Endodermal cell (in vitro differentiated cells): ENCODE data around the gene FTO. TPM values are rescaled to one million over a fixed set of nuclear protein-coding genes. Genes with fewer than 3 reads are reported as not detected.
A peak's percentile ranks its signal among the peaks of the same experiment; 100 is the strongest.

Experiments
- DNase-seq: peaks from one replicate; pipeline ENCODE4 v3.0.0-alpha.2; 2017
- H3K27ac ChIP-seq: 2 replicates; pipeline ENCODE4 v1.5.1; 2013; ENCODE audit warnings: mild to moderate bottlenecking, low read depth, low read length, moderate library complexity
- H3K27me3 ChIP-seq: 2 replicates; pipeline ENCODE4 v1.6.1; 2013; ENCODE audit warnings: mild to moderate bottlenecking, low read length, moderate library complexity; ENCODE audit not compliant: insufficient read depth, control insufficient read depth, poor library complexity, severe bottlenecking
- H3K36me3 ChIP-seq: 2 replicates; pipeline ENCODE4 v1.7.0; 2013; ENCODE audit warnings: mild to moderate bottlenecking, low read length, moderate library complexity; ENCODE audit not compliant: control insufficient read depth, insufficient read depth
- H3K4me1 ChIP-seq: one replicate; pipeline ENCODE4 v1.7.0; 2013; ENCODE audit warnings: low read length; ENCODE audit not compliant: control insufficient read depth, insufficient read depth
- H3K4me3 ChIP-seq: 2 replicates; pipeline ENCODE4 v1.5.1; 2013; ENCODE audit warnings: mild to moderate bottlenecking, low read length, moderate library complexity
- H3K9ac ChIP-seq: 2 replicates; pipeline ENCODE4 v1.6.1; 2013; ENCODE audit warnings: mild to moderate bottlenecking, low read length, moderate library complexity; ENCODE audit not compliant: poor library complexity, severe bottlenecking; ENCODE audit errors: extremely low read depth
- H3K9me3 ChIP-seq: 2 replicates; pipeline ENCODE4 v1.6.1; 2013; ENCODE audit warnings: mild to moderate bottlenecking, low read length, moderate library complexity; ENCODE audit not compliant: control insufficient read depth
- H3K27ac Mint-ChIP-seq: 2 replicates; pipeline ENCODE4 v1.8.0; 2020; ENCODE audit warnings: mixed read lengths
- H3K27me3 Mint-ChIP-seq: 2 replicates; pipeline ENCODE4 v1.8.0; 2021; ENCODE audit warnings: mild to moderate bottlenecking, mixed read lengths; ENCODE audit not compliant: insufficient read depth
- H3K36me3 Mint-ChIP-seq: 2 replicates; pipeline ENCODE4 v1.8.0; 2020; ENCODE audit warnings: low read depth, mixed read lengths
- H3K4me1 Mint-ChIP-seq: 2 replicates; pipeline ENCODE4 v1.8.0; 2020; ENCODE audit warnings: mixed read lengths
- H3K4me3 Mint-ChIP-seq: 2 replicates; pipeline ENCODE4 v1.8.0; 2020; ENCODE audit warnings: mild to moderate bottlenecking, moderate library complexity, mixed read lengths
- H3K9me3 Mint-ChIP-seq: 2 replicates; pipeline ENCODE4 v1.8.0; 2020; ENCODE audit warnings: mild to moderate bottlenecking, mixed read lengths
- WGBS, 2 experiments: methylation state at CpG; one replicate each; pipeline versions ENCODE4 v1.1.5 to v1.1.7; 2013; ENCODE audit warnings: missing lambda C conversion rate in 2 of 2, mixed read lengths in 1 of 2; ENCODE audit not compliant: insufficient coverage in 1 of 2, insufficient read length in 1 of 2; 5-methylcytosine and 5-hydroxymethylcytosine counted together
- total RNA-seq, 2 donors: library from RNA; stranded (reverse); fragmentation: NEBNext Ultra II Directional in 1 of 2; extraction: Animal tissue kit (Norgen Biotek cat#: 25700) in 1 of 2; gene quantifications; 2 replicates in 1 of 2; 3 replicates in 1 of 2; pipeline ENCODE4 v1.2.1, GENCODE V29; 2021
- TF ChIP-seq, protein P1 (sequence below): fragments of 200-600 bp; sonication (generic); conservative IDR thresholded peaks from 2 replicates; pipeline ENCODE4 v1.5.0; 2021; ENCODE audit warnings: antibody characterized with exemption, mild to moderate bottlenecking

The FTO gene
- total RNA-seq, 2 donors from 2014 or later = 80.3 to 102 TPM

DNA sequence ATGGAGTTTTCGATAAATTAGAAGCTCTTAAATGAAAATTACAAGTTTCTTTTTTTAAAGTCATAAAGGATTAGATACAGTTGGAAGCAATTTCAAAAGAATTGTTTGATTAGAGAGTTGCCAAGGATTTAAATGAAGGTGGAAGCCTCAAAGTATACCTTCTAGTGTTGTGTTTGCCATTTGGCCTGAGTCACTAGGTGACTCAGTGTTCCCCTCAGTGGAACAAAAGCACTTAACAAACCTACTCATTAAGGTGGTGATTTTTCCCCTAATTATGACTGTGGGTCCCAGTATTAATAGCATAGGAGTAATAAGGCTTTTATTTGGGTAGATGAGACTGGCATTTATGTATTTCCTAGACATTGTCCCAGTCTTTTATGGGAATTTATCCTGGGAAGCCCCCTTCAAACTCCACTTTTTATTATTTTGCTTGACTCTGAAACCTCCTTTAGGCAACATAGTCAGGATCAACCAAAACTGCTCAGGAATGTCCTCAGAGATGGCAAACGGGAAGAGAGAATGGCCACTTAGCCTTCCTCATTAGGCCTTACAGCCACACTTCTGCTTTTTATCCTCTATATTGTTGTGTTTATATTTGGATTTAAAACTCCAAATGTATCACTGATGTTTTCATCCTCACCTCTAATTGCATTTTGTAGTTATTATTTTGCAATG is 161.0 kb downstream of the FTO start:
- Histone ChIP-seq H3K36me3 (no peaks in the 10 kb centered on the region), H3K9me3 (no peaks in the 10 kb centered on the region), H3K4me3 (no peak overlapping the region), H3K9ac (no peak overlapping the region), H3K27me3 (no peaks in the 10 kb centered on the region), H3K27ac (no peak overlapping the region), H3K4me1 (no peaks in the 10 kb centered on the region)
- no peak for DNase-seq
- no peak overlapping the region for H3K4me3 Mint-ChIP-seq
- H3K4me1 Mint-ChIP-seq = peaks cover 13% of the 10 kb centered on the region
- WGBS, 2 experiments = 91 to 100% methylated on average over 1 to 2 of the region's 2 CpGs
- peak overlapping the region; percentile 27 for H3K27ac Mint-ChIP-seq
- H3K36me3 Mint-ChIP-seq = peaks cover 9% of the 10 kb centered on the region
- peaks cover 2% of the 10 kb centered on the region for H3K9me3 Mint-ChIP-seq
- TF ChIP-seq, protein P1, sequence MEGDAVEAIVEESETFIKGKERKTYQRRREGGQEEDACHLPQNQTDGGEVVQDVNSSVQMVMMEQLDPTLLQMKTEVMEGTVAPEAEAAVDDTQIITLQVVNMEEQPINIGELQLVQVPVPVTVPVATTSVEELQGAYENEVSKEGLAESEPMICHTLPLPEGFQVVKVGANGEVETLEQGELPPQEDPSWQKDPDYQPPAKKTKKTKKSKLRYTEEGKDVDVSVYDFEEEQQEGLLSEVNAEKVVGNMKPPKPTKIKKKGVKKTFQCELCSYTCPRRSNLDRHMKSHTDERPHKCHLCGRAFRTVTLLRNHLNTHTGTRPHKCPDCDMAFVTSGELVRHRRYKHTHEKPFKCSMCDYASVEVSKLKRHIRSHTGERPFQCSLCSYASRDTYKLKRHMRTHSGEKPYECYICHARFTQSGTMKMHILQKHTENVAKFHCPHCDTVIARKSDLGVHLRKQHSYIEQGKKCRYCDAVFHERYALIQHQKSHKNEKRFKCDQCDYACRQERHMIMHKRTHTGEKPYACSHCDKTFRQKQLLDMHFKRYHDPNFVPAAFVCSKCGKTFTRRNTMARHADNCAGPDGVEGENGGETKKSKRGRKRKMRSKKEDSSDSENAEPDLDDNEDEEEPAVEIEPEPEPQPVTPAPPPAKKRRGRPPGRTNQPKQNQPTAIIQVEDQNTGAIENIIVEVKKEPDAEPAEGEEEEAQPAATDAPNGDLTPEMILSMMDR = no peak
- H3K27me3 Mint-ChIP-seq = no peaks in the 10 kb centered on the region

GRCh38 chr16:53865494-53865863 is 161.5 kb downstream of the FTO start:
- H3K36me3 Mint-ChIP-seq = peaks cover 13% of the 10 kb centered on the region
- no peak for DNase-seq
- H3K4me3 ChIP-seq = no peak overlapping the region
- H3K27ac ChIP-seq = no peak overlapping the region
- peaks cover 6% of the 10 kb centered on the region for H3K9me3 Mint-ChIP-seq
- no peak overlapping the region for H3K9ac ChIP-seq
- WGBS, 2 experiments = 42 to 52% methylated on average over 1 of the region's 1 CpG
- no peaks in the 10 kb centered on the region for H3K36me3 ChIP-seq
- H3K4me3 Mint-ChIP-seq = no peak overlapping the region
- H3K27ac Mint-ChIP-seq = peak overlapping the region; percentile 27
- no peaks in the 10 kb centered on the region for H3K27me3 Mint-ChIP-seq
- TF ChIP-seq, protein P1 = no peak
- H3K9me3 ChIP-seq = no peaks in the 10 kb centered on the region
- H3K4me1 Mint-ChIP-seq = peaks cover 13% of the 10 kb centered on the region
- no peaks in the 10 kb centered on the region for H3K4me1 ChIP-seq
- no peaks in the 10 kb centered on the region for H3K27me3 ChIP-seq

DNA sequence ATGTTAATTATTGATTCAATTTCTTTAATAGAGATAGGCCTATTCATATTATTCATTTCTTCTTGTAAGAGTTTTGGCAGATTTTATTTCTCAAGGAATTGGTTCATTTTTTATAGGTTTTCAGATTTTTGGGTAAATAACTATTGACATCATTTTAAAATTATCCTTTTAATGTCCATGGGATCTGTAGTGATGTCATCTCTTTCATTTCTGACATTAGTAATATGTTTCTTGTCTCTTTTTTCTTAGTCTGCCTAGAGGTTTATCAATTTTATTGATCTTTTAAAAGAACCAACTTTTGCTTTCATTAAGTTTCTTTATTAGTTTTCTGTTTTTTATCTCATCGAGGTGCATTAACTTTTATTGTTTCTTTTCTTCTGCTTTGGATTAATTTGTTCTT is 162.6 kb downstream of the FTO start:
- Mint-ChIP-seq H3K36me3 (peaks cover 21% of the 10 kb centered on the region), H3K4me3 (no peak overlapping the region), H3K9me3 (peaks cover 16% of the 10 kb centered on the region), H3K27ac (no peak overlapping the region), H3K27me3 (no peaks in the 10 kb centered on the region), H3K4me1 (peaks cover 13% of the 10 kb centered on the region)
- no peak overlapping the region for H3K27ac ChIP-seq
- no peaks in the 10 kb centered on the region for H3K27me3 ChIP-seq
- WGBS, 2 experiments = no CpG with 5 or more reads among the region's 1 CpG
- no peak overlapping the region for H3K9ac ChIP-seq
- H3K4me1 ChIP-seq = no peaks in the 10 kb centered on the region
- no peak overlapping the region for H3K4me3 ChIP-seq
- no peak for DNase-seq
- H3K36me3 ChIP-seq = no peaks in the 10 kb centered on the region
- TF ChIP-seq, protein P1 = no peak
- H3K9me3 ChIP-seq = no peaks in the 10 kb centered on the region
